ENCODE measurements around the gene TMEM50A.
"Not testable (repeated sequence)": the region's sequence is repeated elsewhere in the genome, so short reads cannot be mapped to it uniquely, and the experiment has no call there.

DNA sequence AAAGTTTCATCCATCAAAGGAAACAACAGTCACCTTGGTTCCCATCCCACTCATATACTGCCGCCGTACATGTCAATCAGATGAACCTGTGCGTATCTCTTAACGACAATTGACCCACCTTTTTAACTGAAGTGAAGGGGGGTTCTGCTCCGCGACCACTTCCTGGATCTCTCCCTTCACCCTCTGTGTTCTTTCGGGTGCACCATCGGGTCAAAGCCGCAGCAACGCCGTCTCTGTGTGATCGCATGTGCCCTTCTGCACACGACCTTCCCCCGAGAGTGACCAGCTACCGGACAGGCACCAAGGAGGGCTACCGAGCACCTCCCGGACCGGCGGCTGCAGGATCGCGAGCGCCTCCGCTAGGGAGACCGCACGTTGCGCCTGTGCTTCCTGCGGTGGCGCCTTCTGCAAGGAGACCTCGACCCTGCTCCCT lies 1.2 kb upstream of the TMEM50A start:
- not testable (repeated sequence) for TF ChIP-seq CTCF, POLR2A (IDR thresholded peaks at IDR 0.05)

Data from lower leg skin (tissue), 3 donors.